Measurements from ENCODE around the gene FES. TPM values are rescaled to one million over a fixed set of nuclear protein-coding genes. Genes with fewer than 3 reads are reported as not detected.

FES gene
- total RNA-seq, 2 donors from 2014 or later: 54.2 to 86.3 TPM

GRCh38 chr15:90838544-90838943 is 45.8 kb upstream of the FES start:
- Histone ChIP-seq H3K9me3 (no peaks in the 10 kb centered on the region), H3K27me3 (replicated peaks; ENCODE audit: insufficient read depth) (no peaks in the 10 kb centered on the region), H3K36me3 (no peaks in the 10 kb centered on the region), H3K4me3 (no peak overlapping the region), H3K4me1 (ENCODE audit: control insufficient read depth in 1 of 2, low read depth in 2 of 2) (no peaks in the 10 kb centered on the region), H3K27ac (no peak overlapping the region)
- ATAC-seq (ENCODE audit: insufficient number of reproducible peaks, low FRiP score, low read depth) (no peak), DNase-seq (ENCODE audit: low spot score) (no peak)
- TF ChIP-seq, protein P1, sequence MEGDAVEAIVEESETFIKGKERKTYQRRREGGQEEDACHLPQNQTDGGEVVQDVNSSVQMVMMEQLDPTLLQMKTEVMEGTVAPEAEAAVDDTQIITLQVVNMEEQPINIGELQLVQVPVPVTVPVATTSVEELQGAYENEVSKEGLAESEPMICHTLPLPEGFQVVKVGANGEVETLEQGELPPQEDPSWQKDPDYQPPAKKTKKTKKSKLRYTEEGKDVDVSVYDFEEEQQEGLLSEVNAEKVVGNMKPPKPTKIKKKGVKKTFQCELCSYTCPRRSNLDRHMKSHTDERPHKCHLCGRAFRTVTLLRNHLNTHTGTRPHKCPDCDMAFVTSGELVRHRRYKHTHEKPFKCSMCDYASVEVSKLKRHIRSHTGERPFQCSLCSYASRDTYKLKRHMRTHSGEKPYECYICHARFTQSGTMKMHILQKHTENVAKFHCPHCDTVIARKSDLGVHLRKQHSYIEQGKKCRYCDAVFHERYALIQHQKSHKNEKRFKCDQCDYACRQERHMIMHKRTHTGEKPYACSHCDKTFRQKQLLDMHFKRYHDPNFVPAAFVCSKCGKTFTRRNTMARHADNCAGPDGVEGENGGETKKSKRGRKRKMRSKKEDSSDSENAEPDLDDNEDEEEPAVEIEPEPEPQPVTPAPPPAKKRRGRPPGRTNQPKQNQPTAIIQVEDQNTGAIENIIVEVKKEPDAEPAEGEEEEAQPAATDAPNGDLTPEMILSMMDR (IDR thresholded peaks at IDR 0.05): no peak

DNA sequence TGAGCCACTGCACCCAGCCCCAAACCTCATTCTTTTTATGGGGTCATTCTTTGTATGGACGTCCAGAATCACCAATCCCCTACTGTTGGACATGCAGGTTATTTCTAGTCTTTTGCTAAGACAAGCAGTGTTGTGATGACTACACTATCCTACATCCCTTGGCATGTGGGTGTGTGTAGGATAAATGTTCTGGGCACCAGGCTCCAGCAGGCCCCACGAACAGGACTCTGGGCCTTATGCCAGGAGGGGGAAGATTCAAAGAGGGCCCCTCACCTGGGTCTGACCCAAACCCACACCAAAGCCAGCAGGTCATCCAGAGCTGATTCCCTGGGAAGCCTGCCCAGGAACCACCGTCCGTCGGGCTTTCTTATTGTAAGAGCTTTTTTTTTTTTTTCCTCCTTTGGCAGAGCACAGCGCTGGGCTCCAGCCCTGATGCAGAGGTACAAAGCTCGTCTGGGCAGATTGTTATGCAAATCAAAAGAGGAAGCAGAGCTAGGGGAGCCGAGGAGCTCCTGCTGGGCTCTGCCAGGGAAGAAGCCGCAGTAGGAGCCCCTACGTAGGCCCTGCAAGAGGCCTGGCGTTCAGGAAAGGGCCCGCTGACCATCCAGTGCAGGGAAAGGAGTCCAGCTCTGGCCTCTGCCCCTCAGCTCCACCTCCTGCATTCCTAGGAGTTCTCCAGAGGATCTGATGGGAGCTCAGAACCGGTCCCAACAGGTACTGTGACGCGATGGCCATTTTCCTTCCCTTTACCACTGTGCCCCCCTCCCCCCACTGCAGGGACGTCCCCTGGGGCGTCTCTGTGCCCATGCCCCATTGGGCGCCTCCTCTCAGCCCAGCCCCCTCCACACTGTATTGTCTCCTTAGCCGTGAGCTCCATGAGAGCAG is 44.9 kb upstream of the FES start:
- H3K9me3 ChIP-seq: no peaks in the 10 kb centered on the region
- H3K4me3 ChIP-seq: peak overlapping the region; percentile 27
- no peaks in the 10 kb centered on the region for H3K36me3 ChIP-seq
- DNase-seq (ENCODE audit: low spot score) (no peak), ATAC-seq (ENCODE audit: insufficient number of reproducible peaks, low FRiP score, low read depth) (no peak)
- H3K27ac ChIP-seq: no peak overlapping the region
- H3K4me1 ChIP-seq (ENCODE audit: control insufficient read depth in 1 of 2, low read depth in 2 of 2): no peaks in the 10 kb centered on the region
- no peaks in the 10 kb centered on the region for H3K27me3 ChIP-seq (replicated peaks; ENCODE audit: insufficient read depth)
- TF ChIP-seq, protein P1 (IDR thresholded peaks at IDR 0.05): no peak

DNA sequence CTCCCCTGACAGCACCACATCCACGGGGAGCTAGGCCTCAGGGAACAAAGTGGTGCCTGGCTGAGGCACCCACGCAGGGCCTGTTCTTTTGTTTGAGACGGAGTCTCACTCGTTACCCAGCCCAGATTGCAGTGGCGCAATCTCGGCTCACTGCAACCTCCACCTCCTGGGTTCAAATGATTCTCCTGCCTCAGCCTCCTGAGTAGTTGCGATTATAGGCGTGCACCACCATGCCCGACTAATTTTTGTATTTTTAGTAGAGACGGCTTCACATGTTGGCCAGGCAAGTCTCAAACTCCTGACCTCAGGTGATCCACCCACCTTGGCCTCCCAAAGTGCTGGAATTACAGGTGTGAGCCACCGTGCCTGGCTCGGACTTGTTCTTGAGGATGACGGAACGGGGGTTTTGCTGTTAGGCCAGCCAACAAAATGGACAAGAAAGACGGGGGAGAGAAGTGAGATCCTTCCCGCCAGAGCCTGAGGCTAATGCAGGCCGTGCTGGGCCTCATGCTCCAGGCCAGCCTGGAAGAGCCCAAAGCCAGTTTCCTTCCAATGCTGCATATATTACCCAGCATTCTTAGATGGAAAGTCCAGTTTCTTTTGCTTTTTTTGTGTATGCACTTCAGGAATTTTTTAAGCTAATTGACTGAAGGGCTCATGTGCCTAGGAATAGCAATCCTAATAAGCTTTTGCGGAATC is 44.0 kb upstream of the FES start:
- H3K27me3 ChIP-seq (replicated peaks; ENCODE audit: insufficient read depth): no peaks in the 10 kb centered on the region
- no peak for ATAC-seq (ENCODE audit: insufficient number of reproducible peaks, low FRiP score, low read depth)
- TF ChIP-seq, protein P1 (IDR thresholded peaks at IDR 0.05): no peak
- no peaks in the 10 kb centered on the region for H3K9me3 ChIP-seq
- H3K36me3 ChIP-seq: no peaks in the 10 kb centered on the region
- H3K4me3 ChIP-seq: peak overlapping the region; percentile 27
- no peak overlapping the region for H3K27ac ChIP-seq
- no peaks in the 10 kb centered on the region for H3K4me1 ChIP-seq (ENCODE audit: control insufficient read depth in 1 of 2, low read depth in 2 of 2)
- no peak for DNase-seq (ENCODE audit: low spot score)

DNA sequence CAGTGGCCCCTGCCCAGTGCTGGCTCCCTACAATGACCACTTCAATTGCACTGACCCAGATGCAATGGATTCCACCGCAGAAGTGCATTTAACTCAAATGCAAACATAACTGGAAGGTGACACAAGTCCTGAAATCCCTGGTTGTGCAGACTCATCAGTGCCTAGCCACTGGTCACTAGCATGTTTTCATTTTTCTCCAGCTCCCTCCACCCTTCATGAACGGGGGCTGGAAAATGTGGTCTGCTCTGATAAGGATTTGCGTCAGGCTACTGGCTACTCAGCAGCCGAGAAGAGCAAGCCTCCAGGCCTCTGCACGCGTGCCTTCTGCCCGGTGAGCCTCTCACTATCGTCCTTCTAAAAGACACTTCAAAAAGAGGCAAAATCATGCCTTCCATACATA is 43.4 kb upstream of the FES start:
- TF ChIP-seq, protein P1 (IDR thresholded peaks at IDR 0.05): no peak
- Histone ChIP-seq H3K27me3 (replicated peaks; ENCODE audit: insufficient read depth) (no peaks in the 10 kb centered on the region), H3K36me3 (no peaks in the 10 kb centered on the region), H3K9me3 (no peaks in the 10 kb centered on the region), H3K4me1 (ENCODE audit: control insufficient read depth in 1 of 2, low read depth in 2 of 2) (no peaks in the 10 kb centered on the region), H3K27ac (no peak overlapping the region), H3K4me3 (no peak overlapping the region)
- ATAC-seq (ENCODE audit: insufficient number of reproducible peaks, low FRiP score, low read depth) (no peak), DNase-seq (ENCODE audit: low spot score) (no peak)

GRCh38 chr15:90844696-90845095 is 39.6 kb upstream of the FES start:
- H3K36me3 ChIP-seq: no peaks in the 10 kb centered on the region
- ATAC-seq (ENCODE audit: insufficient number of reproducible peaks, low FRiP score, low read depth): no peak
- H3K4me1 ChIP-seq (ENCODE audit: control insufficient read depth in 1 of 2, low read depth in 2 of 2): no peaks in the 10 kb centered on the region
- no peak overlapping the region for H3K27ac ChIP-seq
- H3K4me3 ChIP-seq: no peak overlapping the region
- H3K9me3 ChIP-seq: no peaks in the 10 kb centered on the region
- DNase-seq (ENCODE audit: low spot score): no peak
- no peaks in the 10 kb centered on the region for H3K27me3 ChIP-seq (replicated peaks; ENCODE audit: insufficient read depth)
- TF ChIP-seq, protein P1 (IDR thresholded peaks at IDR 0.05): no peak

All from thoracic aorta (tissue), 2 donors.